HepG2 (cell line): ENCODE measurements around the gene RAB1B. TPM values are rescaled to one million over a fixed set of nuclear protein-coding genes. Genes with fewer than 3 reads are reported as not detected.
A peak's percentile ranks its signal among the peaks of the same experiment; 100 is the strongest.

Experiments
- ATF1 ChIP-seq: IDR thresholded peaks from 2 replicates; pipeline ENCODE4 v1.6.1; 2016; ENCODE audit warnings: mild to moderate bottlenecking, control low read depth
- BATF2 ChIP-seq: sonication (generic); formaldehyde crosslinking; IDR thresholded peaks from 2 replicates; pipeline ENCODE4 v1.8.0; 2022; ENCODE audit warnings: mild to moderate bottlenecking, missing genetic modification reagents, moderate library complexity
- BCL6 ChIP-seq: IDR thresholded peaks from 2 replicates; pipeline ENCODE4 v1.6.1; 2016; ENCODE audit warnings: missing genetic modification reagents, missing compliant biosample characterization
- CBX1 ChIP-seq: IDR thresholded peaks from one replicate; pipeline ENCODE4 v1.6.1; 2016; ENCODE audit warnings: antibody characterized with exemption, low read depth
- DBP ChIP-seq: sonication (generic); formaldehyde crosslinking; IDR thresholded peaks from 2 replicates; pipeline ENCODE4 v1.4.0; 2020; ENCODE audit warnings: missing genetic modification reagents; ENCODE audit errors: not compliant biosample characterization
- DR1 ChIP-seq: sonication (generic); formaldehyde crosslinking; IDR thresholded peaks from 2 replicates; pipeline ENCODE4 v1.8.0; 2021; ENCODE audit warnings: mild to moderate bottlenecking, missing genetic modification reagents, inconsistent platforms
- HOXD1 ChIP-seq: sonication (generic); formaldehyde crosslinking; IDR thresholded peaks from 2 replicates; pipeline ENCODE4 v1.5.0; 2020; ENCODE audit warnings: missing genetic modification reagents
- MZF1 ChIP-seq: sonication (generic); formaldehyde crosslinking; IDR thresholded peaks from 2 replicates; pipeline ENCODE4 v1.8.1; 2023; ENCODE audit warnings: mild to moderate bottlenecking, missing genetic modification reagents, borderline replicate concordance
- PCBP2 ChIP-seq: fragments of 200-400 bp; formaldehyde crosslinking; optimal IDR thresholded peaks from 2 replicates; pipeline ENCODE3; 2018; ENCODE audit warnings: low read length, low read depth; ENCODE audit not compliant: poor library complexity, severe bottlenecking
- SRY ChIP-seq: sonication (generic); formaldehyde crosslinking; IDR thresholded peaks from 2 replicates; pipeline ENCODE4 v1.8.0; 2022; ENCODE audit warnings: mild to moderate bottlenecking, missing genetic modification reagents
- ZBTB44 ChIP-seq: sonication (generic); formaldehyde crosslinking; IDR thresholded peaks from 2 replicates; pipeline ENCODE4 v1.4.0; 2020; ENCODE audit warnings: missing genetic modification reagents
- ZMYM3 ChIP-seq: sonication (generic); formaldehyde crosslinking; IDR thresholded peaks from 2 replicates; pipeline ENCODE4 v1.5.1; 2020; ENCODE audit warnings: mild to moderate bottlenecking, missing genetic modification reagents
- ZNF30 ChIP-seq: sonication (generic); formaldehyde crosslinking; IDR thresholded peaks from 2 replicates; pipeline ENCODE4 v1.5.0; 2020; ENCODE audit warnings: mild to moderate bottlenecking, missing genetic modification reagents
- ZNF44 ChIP-seq: sonication (generic); formaldehyde crosslinking; IDR thresholded peaks from 2 replicates; pipeline ENCODE4 v1.5.1; 2020; ENCODE audit warnings: mild to moderate bottlenecking, missing genetic modification reagents
- ZNF576 ChIP-seq: sonication (generic); formaldehyde crosslinking; IDR thresholded peaks from 2 replicates; pipeline ENCODE4 v1.4.0; 2020; ENCODE audit warnings: mild to moderate bottlenecking, missing genetic modification reagents
- ZNF609 ChIP-seq: sonication (generic); formaldehyde crosslinking; IDR thresholded peaks from 2 replicates; pipeline ENCODE4 v1.4.0; 2020; ENCODE audit warnings: mild to moderate bottlenecking, missing genetic modification reagents, borderline replicate concordance
- ZNF644 ChIP-seq: IDR thresholded peaks from 2 replicates; pipeline ENCODE4 v1.6.1; 2016; ENCODE audit warnings: low read depth
- ZNF670 ChIP-seq: sonication (generic); formaldehyde crosslinking; IDR thresholded peaks from 2 replicates; pipeline ENCODE4 v1.8.0; 2022; ENCODE audit warnings: mild to moderate bottlenecking, missing genetic modification reagents, borderline replicate concordance
- ZNF777 ChIP-seq: sonication (generic); formaldehyde crosslinking; IDR thresholded peaks from 2 replicates; pipeline ENCODE4 v1.4.0; 2020; ENCODE audit warnings: missing genetic modification reagents
- polyA plus RNA-seq, 8 experiments: library from polyadenylated mRNA; depleted of rRNA in 3 of 8; stranded (reverse) in 7 of 8; unstranded in 1 of 8; fragments of >200 nt; fragmentation: Illumina TruSeq in 4 of 8; extraction: Trizol in 4 of 8; gene quantifications; 2 replicates each; pipeline versions ENCODE4 v1.2.1 to v1.2.3, GENCODE V29; 2011 to 2016; ENCODE audit warnings: low read depth in 4 of 8, missing spikeins in 1 of 8, mixed read lengths in 1 of 8; ENCODE audit not compliant: insufficient read depth in 1 of 8
- total RNA-seq, 5 experiments: library from RNA; depleted of rRNA; stranded (reverse); fragments of >200 nt; fragmentation: Illumina TruSeq; extraction: Trizol; gene quantifications; 2 replicates each; pipeline ENCODE4 v1.2.3, GENCODE V29; 2016; ENCODE audit warnings: low read depth in 1 of 5

The RAB1B gene
- total and polyA plus RNA-seq, 2 of the 13 experiments (the other 11 are each of a cell fraction or from before 2014, with no cell fraction given) = 77.9 to 87.9 TPM

- TF ChIP-seq ZNF609 (CRISPR knock-in tag) (no peak), ZMYM3 (no peak), CBX1 (no peak), ZNF644 (CRISPR knock-in tag) (no peak), ZNF30 (CRISPR knock-in tag) (no peak), DBP (CRISPR knock-in tag) (no peak), BATF2 (CRISPR knock-in tag) (no peak), ZNF44 (no peak), MZF1 (CRISPR knock-in tag) (no peak), DR1 (CRISPR knock-in tag) (0 out of 2 replicates have a peak, but pooled peaks have one; percentile 37), SRY (CRISPR knock-in tag) (no peak), ZBTB44 (no peak), ATF1 (no peak), PCBP2 (no peak), ZNF777 (CRISPR knock-in tag) (no peak), HOXD1 (no peak), ZNF670 (no peak), BCL6 (CRISPR knock-in tag) (no peak), ZNF576 (CRISPR knock-in tag) (no peak)
These were observed 9.3 kb downstream of the RAB1B start, which contains the start of gene CNIH2 (continued) for GRCh38 chr11:66277471-66278362.
